ENCODE data around the gene RPL36A.

Gene RPL36A

GRCh38 chrX:101390664-101391525 is at the start of gene RPL36A:
Gene RPL36A (plus strand): TSS chrX:101391011. CDS start chrX:101391044, 33 bp downstream.
- DNase-seq = peak; percentile 75

- DNase-seq = no peak
Measured at GRCh38 chrX:101347859-101348451, 42.9 kb upstream of the RPL36A start.

GRCh38 chrX:101348452-101349192 is 42.2 kb upstream of the RPL36A start, which contains the start of gene TIMM8A:
Gene TIMM8A (minus strand): TSS chrX:101348742. CDS start chrX:101348664, 78 bp downstream.
- no peak for DNase-seq

- DNase-seq = no peak
Measured at GRCh38 chrX:101349193-101349562, 41.6 kb upstream of the RPL36A start.

- no peak for DNase-seq
Measured at GRCh38 chrX:101357166-101357795, 33.5 kb upstream of the RPL36A start.

- no peak for DNase-seq
Measured at GRCh38 chrX:101359966-101360365, 30.8 kb upstream of the RPL36A start.

- no peak for DNase-seq
Measured at GRCh38 chrX:101360390-101360789, 30.4 kb upstream of the RPL36A start.

- no peak for DNase-seq
Measured at GRCh38 chrX:101362116-101362515, 28.7 kb upstream of the RPL36A start.

- no peak for DNase-seq
Measured at GRCh38 chrX:101362757-101363156, 28.1 kb upstream of the RPL36A start.

- DNase-seq = no peak
Measured at GRCh38 chrX:101365301-101365795, 25.5 kb upstream of the RPL36A start.

GRCh38 chrX:101368800-101369199 is 22.0 kb upstream of the RPL36A start:
- no peak for DNase-seq

- DNase-seq = no peak
Measured at GRCh38 chrX:101369687-101370086, 21.1 kb upstream of the RPL36A start.

- no peak for DNase-seq
Measured at GRCh38 chrX:101370888-101371504, 19.8 kb upstream of the RPL36A start.

- DNase-seq = no peak
Measured at GRCh38 chrX:101377547-101377946, 13.3 kb upstream of the RPL36A start.

GRCh38 chrX:101383679-101384205 is 7.1 kb upstream of the RPL36A start:
- DNase-seq = no peak

GRCh38 chrX:101385026-101385684 is 5.7 kb upstream of the RPL36A start:
- no peak for DNase-seq

GRCh38 chrX:101385795-101386541 is 4.8 kb upstream of the RPL36A start, which contains the start of gene BTK:
Gene BTK (minus strand): TSS chrX:101386191. CDS start chrX:101375284, 10,907 bp downstream.
- no peak for DNase-seq

- no peak for DNase-seq
Measured at GRCh38 chrX:101386542-101386885, 4.3 kb upstream of the RPL36A start.

GRCh38 chrX:101388604-101389003 is 2.2 kb upstream of the RPL36A start:
- no peak for DNase-seq

GRCh38 chrX:101391831-101392230 is 1.0 kb downstream of the RPL36A start:
- no peak for DNase-seq
